GM19043 (cell line): Measurements from ENCODE around the gene PRDM11.

ENCODE experiments used
- ATAC-seq: cut with Tn5 transposase; IDR thresholded peaks from one replicate; pipeline ENCODE4 v1.9.1; 2021; ENCODE audit warnings: low read depth; ENCODE audit not compliant: unreplicated experiment

The PRDM11 gene

GRCh38 chr11:45258982-45259530 is 112.6 kb downstream of the PRDM11 start:
- ATAC-seq = no peak

DNA sequence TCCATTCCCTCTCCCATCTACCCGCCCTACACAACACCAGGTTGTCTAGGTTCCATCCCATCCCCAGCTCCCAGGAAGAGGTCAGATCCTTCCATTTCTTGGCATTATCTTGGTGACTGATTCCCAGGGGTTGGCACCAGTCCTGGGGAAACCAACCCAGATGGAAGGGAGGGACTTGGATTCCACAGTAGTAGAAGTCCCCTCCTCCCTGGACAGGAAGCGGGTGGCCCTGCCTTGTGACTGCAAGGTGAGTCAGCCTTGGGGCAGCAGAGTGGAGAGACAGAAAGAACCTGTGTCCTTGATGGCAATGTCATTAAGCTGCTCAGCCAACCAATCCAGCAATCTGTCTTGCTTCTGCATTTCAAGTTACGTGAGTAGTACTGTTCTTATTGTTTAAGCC is 113.2 kb downstream of the PRDM11 start:
- no peak for ATAC-seq

GRCh38 chr11:45260071-45260470 is 113.6 kb downstream of the PRDM11 start:
- no peak for ATAC-seq

- ATAC-seq = no peak
Observed at GRCh38 chr11:45262900-45263299, 116.5 kb downstream of the PRDM11 start.

GRCh38 chr11:45263773-45264172 is 117.3 kb downstream of the PRDM11 start:
- ATAC-seq = no peak

DNA sequence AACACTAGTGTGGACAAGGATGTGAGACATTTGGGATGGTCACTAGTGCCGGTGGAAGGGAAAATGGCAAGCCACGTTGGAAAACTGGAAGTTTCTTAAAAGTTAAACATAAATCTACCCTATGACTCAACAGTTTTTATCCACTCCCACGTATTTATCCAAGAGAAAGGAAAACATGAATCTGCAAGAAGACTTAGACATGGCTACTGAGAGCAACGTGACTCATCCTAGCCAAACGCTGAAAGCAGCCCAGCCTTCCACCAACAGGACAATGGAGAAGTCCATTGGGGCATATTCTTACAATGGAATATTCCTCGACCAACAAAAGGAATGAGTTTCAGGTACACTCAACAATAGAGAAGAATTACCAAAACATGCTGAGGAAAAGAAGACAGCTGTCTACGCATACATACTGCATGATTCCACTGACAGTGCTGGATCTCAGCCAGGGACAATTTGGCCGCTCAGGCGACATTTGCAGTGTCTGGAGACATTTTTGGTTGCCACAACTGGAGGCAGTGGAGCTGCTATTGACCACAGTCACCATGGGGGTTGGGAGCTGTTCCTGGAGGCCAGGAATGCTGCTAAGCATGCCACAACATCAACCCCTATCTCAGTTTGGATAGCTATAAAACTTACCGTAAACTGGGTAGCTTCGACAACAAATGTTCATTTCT is 118.5 kb downstream of the PRDM11 start:
- ATAC-seq = no peak

- ATAC-seq = no peak
Observed at GRCh38 chr11:45265969-45266675, 119.7 kb downstream of the PRDM11 start.

DNA sequence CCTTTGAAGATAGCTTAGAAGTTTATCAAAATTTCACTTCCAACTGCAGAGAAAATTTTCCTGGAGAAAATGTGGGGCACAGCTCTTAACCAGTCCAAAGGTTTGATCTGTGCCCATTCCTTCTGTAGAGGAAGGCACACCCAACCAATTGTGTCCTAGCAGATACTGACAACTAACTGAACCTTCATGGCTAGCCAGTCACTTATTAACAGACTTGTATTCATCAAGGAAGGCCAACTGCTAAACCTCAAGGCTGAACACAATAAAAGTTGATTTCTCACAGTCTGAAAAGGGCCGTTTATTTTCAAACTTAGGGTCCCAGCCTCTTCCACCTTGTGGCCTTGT is 120.2 kb downstream of the PRDM11 start:
- ATAC-seq = no peak

GRCh38 chr11:45267052-45267451 is 120.6 kb downstream of the PRDM11 start:
- no peak for ATAC-seq

DNA sequence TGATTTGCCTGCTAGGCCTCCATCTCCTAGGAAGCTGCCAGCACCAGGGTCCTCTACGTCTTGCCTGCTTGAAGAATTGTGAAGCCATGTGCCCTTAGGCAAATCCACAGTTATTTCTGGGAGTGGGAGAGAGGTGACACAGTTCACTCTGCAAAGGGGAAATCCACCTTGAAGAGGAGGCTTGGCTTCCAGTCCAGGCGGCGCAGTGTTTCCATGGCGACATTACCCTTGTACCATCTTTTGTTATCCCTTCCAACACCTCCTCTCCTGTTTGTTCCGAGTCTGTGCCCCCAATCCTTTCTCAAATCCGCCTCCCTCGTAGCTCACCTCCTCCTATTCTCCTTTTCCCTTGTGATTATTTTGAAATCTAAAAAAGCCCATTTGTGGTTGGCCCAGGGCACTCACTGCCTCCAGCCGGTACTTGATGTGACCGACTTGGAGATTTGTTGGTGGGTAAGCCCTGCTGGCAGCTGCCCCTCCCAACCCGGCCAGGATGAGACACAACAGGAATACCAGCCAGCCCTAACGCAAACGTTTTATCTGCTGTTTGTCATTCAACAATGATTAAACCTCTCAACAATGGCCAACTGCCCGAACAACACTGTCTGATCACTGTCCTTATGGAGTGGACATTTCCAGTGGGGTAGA is 121.3 kb downstream of the PRDM11 start:
- no peak for ATAC-seq

GRCh38 chr11:45269678-45270077 is 123.2 kb downstream of the PRDM11 start:
- ATAC-seq = no peak

- no peak for ATAC-seq
Observed at GRCh38 chr11:45270946-45271716, 124.7 kb downstream of the PRDM11 start.

- no peak for ATAC-seq
Observed at GRCh38 chr11:45272701-45273100, 126.3 kb downstream of the PRDM11 start.

DNA sequence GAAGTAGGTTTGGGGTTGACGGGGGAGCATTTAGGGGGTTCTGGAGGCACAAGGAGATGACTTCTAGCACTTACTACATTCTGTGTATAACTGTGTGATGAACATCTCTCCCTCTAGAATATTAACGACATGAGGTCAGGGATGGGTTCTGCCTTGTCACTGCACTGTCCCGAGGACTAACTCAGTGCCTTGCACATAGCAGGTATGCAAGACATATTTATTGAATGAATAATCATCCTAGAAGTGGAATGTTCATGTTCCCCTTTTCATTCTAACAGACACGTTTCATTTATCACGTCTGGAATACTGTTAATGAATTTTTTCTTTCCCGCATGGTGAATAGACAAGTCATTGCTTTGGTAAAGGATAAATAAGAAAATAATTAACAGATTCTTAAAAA is 127.1 kb downstream of the PRDM11 start:
- ATAC-seq = no peak

DNA sequence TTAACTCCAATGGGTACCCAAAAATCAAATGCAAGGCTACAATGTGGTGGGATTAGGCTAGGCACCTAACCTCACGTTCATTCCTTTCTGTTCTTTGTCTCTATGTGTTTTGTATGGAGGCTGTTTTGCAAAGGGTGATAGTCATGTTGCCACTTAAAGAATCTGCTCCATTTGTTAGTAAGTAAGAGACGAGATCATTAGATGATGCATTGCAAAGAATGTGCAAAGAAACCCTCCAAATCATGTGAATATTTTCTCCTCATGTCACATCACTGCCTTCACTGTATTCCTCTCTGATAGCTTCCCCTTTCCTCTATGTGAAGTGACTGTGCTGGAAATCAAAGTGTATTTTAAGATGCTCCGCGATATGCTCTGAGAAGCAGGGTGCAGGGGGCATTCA is 127.8 kb downstream of the PRDM11 start:
- ATAC-seq = no peak

DNA sequence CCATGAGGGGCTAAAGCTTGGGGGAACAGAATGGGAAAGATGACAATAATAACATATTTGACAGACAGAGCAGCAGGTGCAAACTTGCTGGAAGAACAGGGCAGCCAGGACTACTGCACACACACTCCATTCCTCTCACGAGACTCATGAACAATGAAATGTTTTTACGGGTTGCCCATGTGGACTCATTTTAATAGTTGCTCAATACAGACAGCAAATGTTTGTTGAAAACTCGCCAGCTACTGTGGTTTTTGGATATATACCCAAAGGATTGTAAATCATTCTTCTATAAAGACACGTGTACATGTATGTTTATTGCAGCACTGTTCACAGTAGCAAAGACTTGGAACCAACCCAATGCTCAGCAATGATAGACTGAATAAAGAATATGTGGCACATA is 129.4 kb downstream of the PRDM11 start:
- no peak for ATAC-seq

DNA sequence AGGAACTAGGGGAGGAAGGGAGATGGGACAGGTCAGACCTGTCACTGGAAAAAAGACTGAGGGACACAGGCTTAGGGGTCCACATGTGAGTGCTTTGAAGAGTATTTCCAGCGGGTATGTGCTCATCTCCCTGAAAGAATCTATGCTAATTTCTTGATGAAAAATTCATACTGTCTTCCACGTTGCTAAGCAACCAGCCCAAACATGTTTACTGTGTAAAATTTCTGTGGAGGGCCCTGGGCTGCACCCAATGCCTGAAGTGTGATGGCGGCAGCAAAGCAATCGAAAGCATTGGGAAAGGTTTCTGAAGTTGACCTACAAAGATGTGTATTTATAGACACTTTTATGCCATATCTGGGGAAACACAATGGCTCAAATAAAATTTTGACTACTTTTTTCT is 132.3 kb downstream of the PRDM11 start:
- no peak for ATAC-seq

DNA sequence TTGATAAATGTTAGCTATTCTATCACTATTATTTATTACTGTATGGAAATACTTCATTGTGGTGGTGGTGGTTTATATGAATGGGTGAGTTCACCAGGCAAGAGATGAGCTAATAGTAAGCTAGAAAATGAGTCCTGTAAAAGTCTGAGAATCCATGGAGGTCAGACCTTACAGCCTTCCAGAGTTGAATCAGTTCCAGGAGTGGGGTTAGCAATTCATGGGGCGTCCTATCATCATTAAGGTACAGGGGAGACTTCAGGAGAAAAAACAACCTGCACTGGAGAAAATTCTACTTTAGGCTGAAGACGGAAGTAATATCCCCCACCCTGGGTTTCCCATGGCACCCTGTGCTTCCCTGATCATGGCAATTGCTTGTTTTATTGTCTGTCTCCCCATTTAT is 133.2 kb downstream of the PRDM11 start:
- no peak for ATAC-seq

DNA sequence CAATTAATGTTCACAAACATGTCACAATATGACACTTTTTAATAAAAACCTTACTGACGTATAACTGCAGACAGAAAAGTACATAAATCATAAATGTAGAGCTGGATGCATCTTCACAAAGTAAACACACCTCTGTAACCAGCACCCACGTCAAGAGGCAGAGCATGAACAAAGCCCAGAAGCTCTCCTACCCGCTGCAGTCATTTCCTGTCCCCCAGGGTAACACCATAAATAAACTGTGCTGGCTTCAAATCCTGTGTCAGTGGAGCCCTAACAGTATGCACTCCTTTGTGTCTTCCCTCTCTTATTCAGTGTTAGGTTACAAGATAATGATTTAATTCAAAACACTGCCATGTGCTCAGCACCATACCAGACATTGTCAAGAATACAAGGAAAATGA is 134.0 kb downstream of the PRDM11 start:
- ATAC-seq = no peak

DNA sequence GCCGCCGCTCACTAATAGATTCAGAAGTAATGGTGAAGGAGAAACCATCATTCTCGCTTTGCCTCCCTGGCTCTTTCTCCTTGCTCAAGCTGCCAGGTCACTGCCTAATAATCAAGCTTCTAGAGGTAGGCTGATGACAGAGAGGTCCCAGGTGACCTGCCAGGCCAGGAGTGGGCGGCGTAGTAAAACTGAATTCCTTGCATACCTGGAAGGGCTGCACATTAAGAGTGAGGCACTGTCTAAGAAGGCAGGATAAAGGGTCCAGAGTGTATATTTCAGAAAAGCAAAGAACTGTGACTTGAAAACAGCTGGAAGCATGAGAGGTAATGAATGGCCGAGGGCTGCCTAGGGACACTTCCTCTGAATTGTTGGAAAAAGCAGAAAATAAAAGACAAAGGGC is 135.6 kb downstream of the PRDM11 start:
- ATAC-seq = no peak
